Panc1 (cell line): ENCODE measurements around the gene ZNF362. TPM values are rescaled to one million over a fixed set of nuclear protein-coding genes. Genes with fewer than 3 reads are reported as not detected.

Experiments
- ATAC-seq: fragments of 200-7000 bp; cut with Tn5 transposase; 2 replicates; pipeline ENCODE4 v1.9.1; 2020; ENCODE audit warnings: mild to moderate bottlenecking, moderate library complexity
- BruUV-seq: library from RNA; stranded (reverse); fragments of 400-500 nt; replicated peaks from 2 replicates; lab custom pipeline; 2021; lab: Mats Ljungman, UMichigan
- CTCF ChIA-PET: fragments of 300-600 bp; sonication (Branson Sonifier 250); formaldehyde crosslinking; loops from one replicate; lab custom pipeline; 2022; ENCODE audit warnings: antibody characterized with exemption; lab: Charles Lee
- POLR2A ChIA-PET: fragments of 300-600 bp; sonication (Branson Sonifier 250); formaldehyde crosslinking; loops from one replicate; lab custom pipeline; 2022; ENCODE audit warnings: antibody characterized with exemption; lab: Charles Lee
- DNase-seq: peaks from one replicate; pipeline ENCODE4 v3.0.0-alpha.2; 2010; ENCODE audit warnings: low read depth, low spot score
- H3K27ac ChIP-seq: 2 replicates; pipeline ENCODE4 v1.5.1; 2011; ENCODE audit warnings: mild to moderate bottlenecking, low read length, inconsistent platforms
- H3K27me3 ChIP-seq: fragments of 200-500 bp; sonication (Bioruptor generic); 2 replicates; pipeline ENCODE4 v1.6.0; 2014; ENCODE audit warnings: low read length, inconsistent platforms; ENCODE audit not compliant: control insufficient read depth, insufficient read depth
- H3K36me3 ChIP-seq: fragments of 200-500 bp; sonication (Bioruptor generic); 2 replicates; pipeline ENCODE4 v1.5.1; 2014; ENCODE audit warnings: inconsistent platforms, mild to moderate bottlenecking, low read length, moderate library complexity; ENCODE audit not compliant: control insufficient read depth, insufficient read depth
- H3K4me1 ChIP-seq: 2 replicates; pipeline ENCODE4 v1.5.1; 2011; ENCODE audit warnings: inconsistent platforms, mild to moderate bottlenecking, low read length, moderate library complexity; ENCODE audit not compliant: control insufficient read depth, insufficient read depth
- H3K4me3 ChIP-seq, 2 experiments: 2 replicates each; pipeline ENCODE4 v1.5.1; 2011 to 2012; ENCODE audit warnings: low read depth in 2 of 2, low read length in 2 of 2, mild to moderate bottlenecking in 2 of 2, inconsistent platforms in 1 of 2, moderate library complexity in 1 of 2
- H3K9me3 ChIP-seq: fragments of 200-500 bp; sonication (Bioruptor generic); 2 replicates; pipeline ENCODE4 v1.5.1; 2014; ENCODE audit warnings: low read depth, mild to moderate bottlenecking, inconsistent platforms, low read length, moderate library complexity; ENCODE audit not compliant: control insufficient read depth, insufficient read depth
- POLR2AphosphoS5 ChIP-seq: IDR thresholded peaks from 2 replicates; pipeline ENCODE4 v1.6.1; 2012; ENCODE audit warnings: mild to moderate bottlenecking, low read depth, low read length, moderate library complexity
- SIN3A ChIP-seq: IDR thresholded peaks from 2 replicates; pipeline ENCODE4 v1.6.1; 2012; ENCODE audit warnings: low read depth, mild to moderate bottlenecking, low read length, moderate library complexity, borderline replicate concordance; ENCODE audit not compliant: insufficient read depth
- TCF7L2 ChIP-seq: IDR thresholded peaks from 2 replicates; pipeline ENCODE4 v1.6.1; 2011; ENCODE audit warnings: mild to moderate bottlenecking, low read depth, low read length, inconsistent platforms
- in situ Hi-C: cut with HindIII; loops from 2 replicates; pipeline ENCODE4 v1.10.0; 2016; ENCODE audit warnings: low sequenced_read_pairs, low pct_unique_long_range_greater_than_20kb
- intact Hi-C: fragments of 100-400 bp; cut with micrococcal nuclease; formaldehyde crosslinking; loops from one replicate; pipeline ENCODE4 v1.10.0; 2022; ENCODE audit not compliant: unreplicated experiment
- total RNA-seq: library from RNA; stranded (reverse); gene quantifications from one replicate; pipeline ENCODE4 v1.2.1, GENCODE V29; 2021; ENCODE audit not compliant: unreplicated experiment
- TF ChIP-seq, protein P1 (sequence below), 2 experiments: IDR thresholded peaks; 2 replicates each; pipeline ENCODE4 v1.6.1; 2011 to 2012; ENCODE audit warnings: low read depth in 2 of 2, control low read depth in 1 of 2, low read length in 1 of 2, mild to moderate bottlenecking in 1 of 2, moderate library complexity in 1 of 2; ENCODE audit not compliant: insufficient read depth in 1 of 2
- TF ChIP-seq, protein P2 (sequence below): fragments of 450-650 bp; IDR thresholded peaks from 2 replicates; pipeline ENCODE4 v1.5.1; 2017; ENCODE audit warnings: mild to moderate bottlenecking

ZNF362 gene
- total RNA-seq, 1 experiment from 2014 or later, result 17.5 TPM

DNA sequence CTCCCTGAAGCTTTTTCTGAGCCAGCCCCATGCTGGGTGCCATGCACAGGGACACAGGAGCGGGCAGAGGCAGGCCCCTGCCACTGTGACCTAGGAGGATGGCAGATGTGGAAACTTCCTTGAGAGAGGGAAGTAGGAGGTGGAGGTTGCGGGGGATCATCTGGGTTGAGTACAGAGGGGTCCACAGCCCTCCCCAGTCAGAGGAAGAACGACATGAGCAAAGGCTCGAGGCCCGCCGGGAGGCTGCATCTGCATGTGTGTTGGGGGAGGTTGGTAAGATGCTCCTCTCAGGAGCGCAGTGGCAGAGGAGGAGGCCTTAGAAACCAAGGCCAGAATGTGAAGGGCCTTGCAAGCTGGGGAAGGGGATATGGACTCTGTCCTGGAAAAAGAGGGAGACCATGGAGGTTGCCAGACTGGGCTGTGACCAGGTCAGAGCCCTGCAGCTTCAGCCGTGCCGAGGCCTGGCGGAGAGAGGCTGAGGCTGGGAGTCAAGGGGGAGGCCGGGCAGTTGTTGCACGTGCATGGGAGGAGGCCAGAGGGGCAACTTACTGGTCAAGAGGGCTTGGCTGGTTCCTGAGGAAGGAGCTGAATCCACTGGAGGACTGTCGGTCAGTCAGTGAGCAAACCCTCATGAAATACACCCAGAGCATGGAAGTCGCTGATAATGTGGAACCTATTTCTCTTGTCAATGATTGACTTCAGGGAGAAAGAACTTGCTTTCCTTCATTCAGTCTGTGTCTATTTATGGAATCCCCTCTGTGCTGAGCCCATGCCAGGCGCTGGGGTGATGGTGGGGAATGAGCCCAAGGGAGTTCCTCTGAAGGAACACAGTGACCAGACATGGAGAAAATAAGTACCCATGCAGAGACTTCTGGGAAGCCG is 32.9 kb downstream of the ZNF362 start:
- Histone ChIP-seq H3K36me3 (no peaks in the 10 kb centered on the region), H3K27ac (no peak overlapping the region), H3K4me1 (no peaks in the 10 kb centered on the region), H3K27me3 (no peaks in the 10 kb centered on the region), H3K9me3 (no peaks in the 10 kb centered on the region), H3K4me3 (no peak overlapping the region)
- POLR2A ChIA-PET, result interaction anchor here (0.6 kb wide), 1 partner anchor 34 kb away, joined by 5 read pairs; no protein-coding TSS in a partner anchor
- CTCF ChIA-PET, result no interaction called here
- no TSS peak for BruUV-seq
- no peak for DNase-seq
- intact Hi-C loops (no loop called here), in situ Hi-C loops (no loop called here)
- no peak for TF ChIP-seq SIN3A
- TF ChIP-seq, protein P1, sequence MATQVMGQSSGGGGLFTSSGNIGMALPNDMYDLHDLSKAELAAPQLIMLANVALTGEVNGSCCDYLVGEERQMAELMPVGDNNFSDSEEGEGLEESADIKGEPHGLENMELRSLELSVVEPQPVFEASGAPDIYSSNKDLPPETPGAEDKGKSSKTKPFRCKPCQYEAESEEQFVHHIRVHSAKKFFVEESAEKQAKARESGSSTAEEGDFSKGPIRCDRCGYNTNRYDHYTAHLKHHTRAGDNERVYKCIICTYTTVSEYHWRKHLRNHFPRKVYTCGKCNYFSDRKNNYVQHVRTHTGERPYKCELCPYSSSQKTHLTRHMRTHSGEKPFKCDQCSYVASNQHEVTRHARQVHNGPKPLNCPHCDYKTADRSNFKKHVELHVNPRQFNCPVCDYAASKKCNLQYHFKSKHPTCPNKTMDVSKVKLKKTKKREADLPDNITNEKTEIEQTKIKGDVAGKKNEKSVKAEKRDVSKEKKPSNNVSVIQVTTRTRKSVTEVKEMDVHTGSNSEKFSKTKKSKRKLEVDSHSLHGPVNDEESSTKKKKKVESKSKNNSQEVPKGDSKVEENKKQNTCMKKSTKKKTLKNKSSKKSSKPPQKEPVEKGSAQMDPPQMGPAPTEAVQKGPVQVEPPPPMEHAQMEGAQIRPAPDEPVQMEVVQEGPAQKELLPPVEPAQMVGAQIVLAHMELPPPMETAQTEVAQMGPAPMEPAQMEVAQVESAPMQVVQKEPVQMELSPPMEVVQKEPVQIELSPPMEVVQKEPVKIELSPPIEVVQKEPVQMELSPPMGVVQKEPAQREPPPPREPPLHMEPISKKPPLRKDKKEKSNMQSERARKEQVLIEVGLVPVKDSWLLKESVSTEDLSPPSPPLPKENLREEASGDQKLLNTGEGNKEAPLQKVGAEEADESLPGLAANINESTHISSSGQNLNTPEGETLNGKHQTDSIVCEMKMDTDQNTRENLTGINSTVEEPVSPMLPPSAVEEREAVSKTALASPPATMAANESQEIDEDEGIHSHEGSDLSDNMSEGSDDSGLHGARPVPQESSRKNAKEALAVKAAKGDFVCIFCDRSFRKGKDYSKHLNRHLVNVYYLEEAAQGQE (IDR thresholded peaks at IDR 0.05; ENCODE audit: insufficient read depth in 1 of 2, low read depth in 2 of 2, low read length in 1 of 2), result no peak
- TF ChIP-seq POLR2AphosphoS5, result no peak
- TF ChIP-seq, protein P2, sequence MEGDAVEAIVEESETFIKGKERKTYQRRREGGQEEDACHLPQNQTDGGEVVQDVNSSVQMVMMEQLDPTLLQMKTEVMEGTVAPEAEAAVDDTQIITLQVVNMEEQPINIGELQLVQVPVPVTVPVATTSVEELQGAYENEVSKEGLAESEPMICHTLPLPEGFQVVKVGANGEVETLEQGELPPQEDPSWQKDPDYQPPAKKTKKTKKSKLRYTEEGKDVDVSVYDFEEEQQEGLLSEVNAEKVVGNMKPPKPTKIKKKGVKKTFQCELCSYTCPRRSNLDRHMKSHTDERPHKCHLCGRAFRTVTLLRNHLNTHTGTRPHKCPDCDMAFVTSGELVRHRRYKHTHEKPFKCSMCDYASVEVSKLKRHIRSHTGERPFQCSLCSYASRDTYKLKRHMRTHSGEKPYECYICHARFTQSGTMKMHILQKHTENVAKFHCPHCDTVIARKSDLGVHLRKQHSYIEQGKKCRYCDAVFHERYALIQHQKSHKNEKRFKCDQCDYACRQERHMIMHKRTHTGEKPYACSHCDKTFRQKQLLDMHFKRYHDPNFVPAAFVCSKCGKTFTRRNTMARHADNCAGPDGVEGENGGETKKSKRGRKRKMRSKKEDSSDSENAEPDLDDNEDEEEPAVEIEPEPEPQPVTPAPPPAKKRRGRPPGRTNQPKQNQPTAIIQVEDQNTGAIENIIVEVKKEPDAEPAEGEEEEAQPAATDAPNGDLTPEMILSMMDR, result no peak
- TF ChIP-seq TCF7L2, result no peak
- ATAC-seq, result no peak

DNA sequence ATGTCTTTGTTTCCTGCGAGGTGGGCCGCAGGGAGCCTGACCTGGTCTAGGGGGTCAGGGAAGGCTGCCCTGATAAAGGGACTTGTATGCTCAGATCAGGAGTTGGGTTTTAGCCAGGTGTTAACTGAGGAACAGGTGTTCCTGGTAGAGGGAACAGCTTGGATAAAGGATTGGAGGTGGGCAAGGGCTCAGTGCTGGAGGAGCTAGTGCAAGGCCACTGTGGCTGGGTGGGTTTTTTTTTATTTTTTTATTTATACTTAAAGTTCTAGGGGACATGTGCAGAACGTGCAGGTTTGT is 33.5 kb downstream of the ZNF362 start:
- no peak overlapping the region for H3K4me3 ChIP-seq

More for the DNA sequence above, 33.5 kb downstream of the ZNF362 start:
- intact Hi-C loops, result loop anchor here (10.0 kb wide), 1 partner anchor 75 kb away; no protein-coding TSS in a partner anchor
- H3K9me3 ChIP-seq, result no peaks in the 10 kb centered on the region
- TF ChIP-seq POLR2AphosphoS5, result no peak
- TF ChIP-seq, protein P2, result no peak
- no peak for TF ChIP-seq SIN3A
- TF ChIP-seq, protein P1 (IDR thresholded peaks at IDR 0.05; ENCODE audit: insufficient read depth in 1 of 2, low read depth in 2 of 2, low read length in 1 of 2), result no peak
- TF ChIP-seq TCF7L2, result no peak
- no peaks in the 10 kb centered on the region for H3K36me3 ChIP-seq
- no peak overlapping the region for H3K27ac ChIP-seq
- ChIA-PET CTCF (no interaction called here), POLR2A (no interaction called here)
- H3K27me3 ChIP-seq, result no peaks in the 10 kb centered on the region
- in situ Hi-C loops, result no loop called here
- DNase-seq, result no peak
- H3K4me1 ChIP-seq, result no peaks in the 10 kb centered on the region
- no TSS peak for BruUV-seq
- ATAC-seq, result no peak
